Upper lobe of left lung (tissue), 6 donors: ENCODE measurements around the gene RABGAP1. TPM values are rescaled to one million over a fixed set of nuclear protein-coding genes. Genes with fewer than 3 reads are reported as not detected.

ENCODE experiments used
- ATAC-seq, 2 donors: fragments of 200-7000 bp; cut with Tn5 transposase; one replicate each; pipeline ENCODE4 v1.9.1; 2022; ENCODE audit warnings: mild to moderate bottlenecking in 2 of 2, moderate library complexity in 2 of 2; ENCODE audit not compliant: low FRiP score in 2 of 2
- DNase-seq, 2 donors: peaks; one replicate each; pipeline ENCODE4 v3.0.0-alpha.2; 2019 to 2020
- H3K27ac ChIP-seq, 4 donors: fragments of 200-600 bp; sonication (generic); one replicate each; pipeline ENCODE4 v1.5.1; 2016 to 2019
- H3K27me3 ChIP-seq, 4 donors: fragments of 200-600 bp; sonication (generic); one replicate each; pipeline ENCODE4 v1.5.1; 2017 to 2019
- H3K36me3 ChIP-seq, 4 donors: fragments of 200-600 bp; sonication (generic); one replicate each; pipeline ENCODE4 v1.5.1; 2016 to 2019
- H3K4me1 ChIP-seq, 4 donors: fragments of 200-600 bp; sonication (generic); one replicate each; pipeline ENCODE4 v1.5.1; 2018 to 2019
- H3K4me3 ChIP-seq, 4 donors: fragments of 200-600 bp; sonication (generic); one replicate each; pipeline ENCODE4 v1.5.1; 2017 to 2019; ENCODE audit warnings: mild to moderate bottlenecking in 2 of 4, moderate library complexity in 1 of 4
- H3K9me3 ChIP-seq, 4 donors: fragments of 200-600 bp; sonication (generic); one replicate each; pipeline ENCODE4 v1.5.1; 2018 to 2019
- EP300 ChIP-seq, 4 donors: sonication (generic); formaldehyde crosslinking; IDR thresholded peaks; one replicate each; pipeline ENCODE4 v1.5.1; 2017; ENCODE audit warnings: antibody characterized with exemption in 4 of 4, control low read depth in 2 of 4
- POLR2A ChIP-seq, 4 donors: fragments of 450-650 bp; IDR thresholded peaks; one replicate each; pipeline ENCODE4 v1.5.1; 2016 to 2017; ENCODE audit warnings: antibody characterized with exemption in 4 of 4, mild to moderate bottlenecking in 2 of 4
- POLR2AphosphoS5 ChIP-seq, 2 donors: sonication (generic); formaldehyde crosslinking; IDR thresholded peaks; one replicate each; pipeline ENCODE4 v1.5.1; 2017; ENCODE audit warnings: antibody characterized with exemption in 2 of 2
- WGBS, 2 donors: methylation state at CpG; one replicate each; pipeline ENCODE4 v1.1.5; 2017 to 2018; 5-methylcytosine and 5-hydroxymethylcytosine counted together
- total RNA-seq, 6 donors: library from RNA; depleted of rRNA in 4 of 6; stranded (reverse); fragments of >200 nt in 4 of 6; gene quantifications; one replicate each; pipeline versions ENCODE4 v1.1.0 to v1.2.1, GENCODE V29; 2016 to 2021
- TF ChIP-seq, protein P1 (sequence below), 6 experiments: fragments of 450-650 bp in 4 of 6; fragments of 200-600 bp in 2 of 6; sonication (generic) in 2 of 6; IDR thresholded peaks; one replicate each; pipeline ENCODE4 v1.5.1; 2016 to 2019; ENCODE audit warnings: antibody characterized with exemption in 6 of 6
- donor health status: DM: no; HTN: no; CAD: no; lungs with moderate emphysema.
- donor health status: DM: no; HTN: yes; CAD: no; lungs with severe emphysema.

The RABGAP1 gene
- total RNA-seq, 6 donors from 2014 or later, result 41.7 to 147 (median 62.6) TPM

DNA sequence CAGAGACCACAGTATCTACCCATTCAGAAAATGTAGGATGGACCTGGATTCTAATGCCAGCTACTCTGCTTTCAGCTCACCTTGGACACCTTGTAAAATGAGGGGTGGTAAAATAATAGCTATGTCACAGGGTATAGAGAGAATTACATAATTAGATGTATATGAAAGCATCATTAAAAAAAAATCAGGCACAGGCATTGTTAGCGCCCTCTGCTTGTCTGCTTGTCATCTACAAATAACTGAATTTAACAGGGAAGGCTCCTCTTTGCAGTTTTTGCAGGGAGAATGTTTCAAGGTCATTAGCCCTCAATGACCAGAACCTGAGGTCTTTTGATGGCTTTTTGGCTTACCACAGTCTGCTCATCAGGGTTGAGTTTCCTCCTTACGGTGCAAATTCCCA is 150.6 kb downstream of the RABGAP1 start:
- H3K36me3 ChIP-seq, result peaks cover 3 to 91% (median 23%) of the 10 kb centered on the region in 4 donors
- ATAC-seq (no peak), DNase-seq (no peak)
- WGBS, 2 donors, result 93 to 97% methylated on average over 2 of the region's 2 CpGs
- H3K9me3 ChIP-seq, result no peaks in the 10 kb centered on the region
- no peak overlapping the region for H3K27ac ChIP-seq
- TF ChIP-seq EP300 (IDR thresholded peaks at IDR 0.05), result no peak
- no peak for TF ChIP-seq POLR2AphosphoS5 (IDR thresholded peaks at IDR 0.05)
- TF ChIP-seq POLR2A (IDR thresholded peaks at IDR 0.05), result no peak
- H3K4me1 ChIP-seq, result no peaks in the 10 kb centered on the region
- H3K4me3 ChIP-seq, result no peak overlapping the region
- H3K27me3 ChIP-seq, result no peaks in the 10 kb centered on the region

DNA sequence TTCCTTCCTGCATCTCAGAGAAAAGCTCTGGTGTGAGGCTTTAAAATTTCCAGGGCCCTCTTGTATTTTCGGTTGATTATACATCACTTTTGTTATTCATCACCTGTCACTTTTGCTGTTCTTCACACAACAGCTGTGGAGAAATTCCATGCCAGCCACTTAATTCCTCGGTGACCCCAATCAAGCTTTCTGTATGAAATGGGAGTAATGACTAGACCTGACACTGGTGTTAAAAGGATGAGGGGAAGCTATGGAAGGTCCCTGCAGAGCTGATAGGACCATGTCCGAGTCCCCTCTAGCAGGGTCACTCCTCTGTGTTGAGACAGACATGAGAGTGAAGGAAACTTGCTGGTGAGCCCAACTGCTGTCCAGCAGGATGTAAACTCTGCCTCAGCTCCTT is 152.3 kb downstream of the RABGAP1 start:
- ATAC-seq (no peak), DNase-seq (no peak)
- no peak overlapping the region for H3K4me3 ChIP-seq
- no peaks in the 10 kb centered on the region for H3K4me1 ChIP-seq
- H3K27ac ChIP-seq, result no peak overlapping the region
- H3K36me3 ChIP-seq, result peaks cover 11 to 91% (median 34%) of the 10 kb centered on the region in 4 donors
- no peaks in the 10 kb centered on the region for H3K9me3 ChIP-seq
- TF ChIP-seq, protein P1, sequence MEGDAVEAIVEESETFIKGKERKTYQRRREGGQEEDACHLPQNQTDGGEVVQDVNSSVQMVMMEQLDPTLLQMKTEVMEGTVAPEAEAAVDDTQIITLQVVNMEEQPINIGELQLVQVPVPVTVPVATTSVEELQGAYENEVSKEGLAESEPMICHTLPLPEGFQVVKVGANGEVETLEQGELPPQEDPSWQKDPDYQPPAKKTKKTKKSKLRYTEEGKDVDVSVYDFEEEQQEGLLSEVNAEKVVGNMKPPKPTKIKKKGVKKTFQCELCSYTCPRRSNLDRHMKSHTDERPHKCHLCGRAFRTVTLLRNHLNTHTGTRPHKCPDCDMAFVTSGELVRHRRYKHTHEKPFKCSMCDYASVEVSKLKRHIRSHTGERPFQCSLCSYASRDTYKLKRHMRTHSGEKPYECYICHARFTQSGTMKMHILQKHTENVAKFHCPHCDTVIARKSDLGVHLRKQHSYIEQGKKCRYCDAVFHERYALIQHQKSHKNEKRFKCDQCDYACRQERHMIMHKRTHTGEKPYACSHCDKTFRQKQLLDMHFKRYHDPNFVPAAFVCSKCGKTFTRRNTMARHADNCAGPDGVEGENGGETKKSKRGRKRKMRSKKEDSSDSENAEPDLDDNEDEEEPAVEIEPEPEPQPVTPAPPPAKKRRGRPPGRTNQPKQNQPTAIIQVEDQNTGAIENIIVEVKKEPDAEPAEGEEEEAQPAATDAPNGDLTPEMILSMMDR (IDR thresholded peaks at IDR 0.05), result no peak
- no peak for TF ChIP-seq POLR2A (IDR thresholded peaks at IDR 0.05)
- no peak for TF ChIP-seq POLR2AphosphoS5 (IDR thresholded peaks at IDR 0.05)
- TF ChIP-seq EP300 (IDR thresholded peaks at IDR 0.05), result no peak
- 72 to 90% methylated on average over 3 of the region's 3 CpGs for WGBS, 2 donors
- no peaks in the 10 kb centered on the region for H3K27me3 ChIP-seq

DNA sequence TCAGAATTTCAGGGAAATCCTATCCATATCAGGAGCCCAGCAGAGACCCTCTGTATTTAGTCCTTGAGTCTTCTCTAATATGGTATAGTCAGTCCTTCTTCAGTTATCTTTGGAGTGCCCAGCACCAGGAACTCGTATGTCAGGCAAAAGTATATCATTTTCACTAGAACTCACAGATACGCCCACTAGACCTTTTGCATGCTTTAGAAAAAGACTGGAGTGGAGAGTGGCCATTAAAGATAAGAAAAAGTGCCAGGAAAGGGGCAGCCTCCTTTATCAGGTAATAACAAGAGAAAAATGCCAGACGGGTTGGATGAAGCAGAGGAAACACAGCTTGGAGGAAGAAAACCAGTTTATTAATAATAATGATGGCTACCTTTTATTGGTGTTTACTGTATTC is 156.2 kb downstream of the RABGAP1 start:
- no peaks in the 10 kb centered on the region for H3K27me3 ChIP-seq
- H3K27ac ChIP-seq, result no peak overlapping the region
- 79 to 82% methylated on average over 3 of the region's 3 CpGs for WGBS, 2 donors
- no peak for DNase-seq
- ATAC-seq, result no peak
- H3K4me3 ChIP-seq, result no peak overlapping the region
- peaks cover 28 to 93% (median 55%) of the 10 kb centered on the region in 4 donors for H3K36me3 ChIP-seq
- H3K9me3 ChIP-seq, result no peaks in the 10 kb centered on the region
- TF ChIP-seq POLR2A (IDR thresholded peaks at IDR 0.05) (no peak), POLR2AphosphoS5 (IDR thresholded peaks at IDR 0.05) (no peak), EP300 (IDR thresholded peaks at IDR 0.05) (no peak)
- TF ChIP-seq, protein P1 (IDR thresholded peaks at IDR 0.05), result no peak
- H3K4me1 ChIP-seq, result no peaks in the 10 kb centered on the region

DNA sequence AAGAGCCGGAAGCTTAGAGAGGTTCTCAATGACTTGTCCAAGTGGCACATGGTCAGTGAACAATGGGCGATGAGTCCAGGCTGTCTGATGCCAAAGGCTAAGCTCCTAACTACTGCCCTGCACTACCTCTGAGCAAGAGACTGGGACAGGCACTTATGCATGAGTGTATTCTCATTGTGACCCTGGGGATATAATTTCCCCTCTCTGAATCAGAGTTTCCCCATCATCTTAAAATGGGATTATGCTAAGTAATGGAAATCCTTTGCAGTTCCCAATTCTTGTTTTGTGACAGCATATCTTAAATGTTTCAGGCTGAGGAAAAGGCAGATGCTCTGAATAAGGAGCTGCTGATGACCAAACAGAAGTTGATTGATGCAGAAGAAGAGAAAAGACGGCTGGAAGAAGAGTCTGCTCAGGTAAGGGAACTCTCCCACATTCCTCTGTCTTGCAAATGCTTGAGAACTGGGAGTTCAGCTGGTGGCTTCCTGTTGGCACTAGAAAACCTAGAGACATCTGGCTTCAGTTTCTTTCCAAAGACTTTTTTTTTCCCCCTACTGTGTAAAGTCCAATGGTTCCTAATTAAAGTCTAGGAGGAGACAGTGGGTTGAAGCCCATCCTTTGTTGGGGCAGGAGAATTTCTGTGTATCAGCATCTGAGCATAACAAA is 156.7 kb downstream of the RABGAP1 start:
- Histone ChIP-seq H3K4me3 (no peak overlapping the region), H3K36me3 (peaks cover 27 to 93% (median 60%) of the 10 kb centered on the region in 4 donors), H3K9me3 (no peaks in the 10 kb centered on the region), H3K27ac (no peak overlapping the region), H3K4me1 (no peaks in the 10 kb centered on the region), H3K27me3 (no peaks in the 10 kb centered on the region)
- 88 to 90% methylated on average over 3 of the region's 3 CpGs for WGBS, 2 donors
- DNase-seq (no peak), ATAC-seq (no peak)
- TF ChIP-seq, protein P1 (IDR thresholded peaks at IDR 0.05), result no peak
- no peak for TF ChIP-seq EP300 (IDR thresholded peaks at IDR 0.05)
- no peak for TF ChIP-seq POLR2A (IDR thresholded peaks at IDR 0.05)
- no peak for TF ChIP-seq POLR2AphosphoS5 (IDR thresholded peaks at IDR 0.05)

DNA sequence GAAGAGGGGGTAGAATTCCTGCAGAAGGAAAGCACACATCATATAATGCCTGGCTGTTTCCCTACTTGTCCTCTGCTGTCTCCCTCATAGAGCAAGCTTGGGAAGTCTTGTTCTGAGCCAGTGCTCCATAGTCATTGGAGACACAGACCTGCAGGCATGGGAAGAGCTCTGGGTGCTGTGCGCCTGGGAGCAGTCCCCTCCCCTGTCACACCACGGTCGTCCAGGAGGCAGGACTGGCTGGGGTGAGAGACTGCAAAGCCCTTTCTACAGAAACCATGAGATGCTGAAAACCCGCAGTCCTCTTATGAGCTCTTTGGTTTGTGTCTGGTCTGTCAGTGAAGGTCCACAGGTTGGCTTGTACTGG is 157.3 kb downstream of the RABGAP1 start:
- Histone ChIP-seq H3K9me3 (no peaks in the 10 kb centered on the region), H3K4me1 (no peaks in the 10 kb centered on the region), H3K4me3 (no peak overlapping the region), H3K27me3 (no peaks in the 10 kb centered on the region), H3K36me3 (peaks cover 31 to 93% (median 59%) of the 10 kb centered on the region in 4 donors), H3K27ac (no peak overlapping the region)
- DNase-seq (peak in 1 of 2 donors; percentile 39), ATAC-seq (no peak)
- WGBS, 2 donors, result 78 to 84% methylated on average over 3 to 4 of the region's 4 CpGs
- TF ChIP-seq POLR2A (IDR thresholded peaks at IDR 0.05) (no peak), EP300 (IDR thresholded peaks at IDR 0.05) (no peak), POLR2AphosphoS5 (IDR thresholded peaks at IDR 0.05) (no peak)
- TF ChIP-seq, protein P1 (IDR thresholded peaks at IDR 0.05), result no peak
